Fibroblast of the conjunctiva (primary cell): ENCODE data around the gene SLC24A4.

Source experiments
- DNase-seq: peaks from one replicate; pipeline ENCODE4 v3.0.0-alpha.2; 2010; ENCODE audit warnings: low read depth

The SLC24A4 gene

GRCh38 chr14:92458136-92459029 lies 135.4 kb downstream of the SLC24A4 start:
- no peak for DNase-seq

- DNase-seq: no peak
These were observed 136.3 kb downstream of the SLC24A4 start for GRCh38 chr14:92459030-92459949.

- no peak for DNase-seq
These were observed 137.0 kb downstream of the SLC24A4 start for GRCh38 chr14:92459950-92460421.

- no peak for DNase-seq
These were observed 137.6 kb downstream of the SLC24A4 start for GRCh38 chr14:92460541-92460915.

GRCh38 chr14:92460916-92461579 lies 138.1 kb downstream of the SLC24A4 start:
- DNase-seq: no peak

GRCh38 chr14:92461891-92462290 lies 138.9 kb downstream of the SLC24A4 start:
- DNase-seq: no peak

GRCh38 chr14:92462568-92462967 lies 139.6 kb downstream of the SLC24A4 start:
- DNase-seq: no peak

- no peak for DNase-seq
These were observed 140.2 kb downstream of the SLC24A4 start for GRCh38 chr14:92463141-92463540.

- DNase-seq: no peak
These were observed 141.2 kb downstream of the SLC24A4 start for GRCh38 chr14:92464156-92464555.

- DNase-seq: no peak
These were observed 141.8 kb downstream of the SLC24A4 start for GRCh38 chr14:92464716-92465115.

- no peak for DNase-seq
These were observed 142.5 kb downstream of the SLC24A4 start for GRCh38 chr14:92465353-92466055.

- DNase-seq: no peak
These were observed 143.1 kb downstream of the SLC24A4 start for GRCh38 chr14:92466059-92466458.

GRCh38 chr14:92469515-92469914 lies 146.6 kb downstream of the SLC24A4 start:
- DNase-seq: no peak

- no peak for DNase-seq
These were observed 147.2 kb downstream of the SLC24A4 start for GRCh38 chr14:92470215-92470614.

GRCh38 chr14:92470811-92471210 lies 147.8 kb downstream of the SLC24A4 start:
- no peak for DNase-seq

- DNase-seq: no peak
These were observed 149.0 kb downstream of the SLC24A4 start for GRCh38 chr14:92471919-92472318.

GRCh38 chr14:92472860-92473259 lies 149.9 kb downstream of the SLC24A4 start:
- DNase-seq: no peak

GRCh38 chr14:92473261-92473968 lies 150.4 kb downstream of the SLC24A4 start:
- peak; percentile 43 for DNase-seq

GRCh38 chr14:92473969-92474535 lies 151.1 kb downstream of the SLC24A4 start:
- no peak for DNase-seq

- no peak for DNase-seq
These were observed 152.1 kb downstream of the SLC24A4 start for GRCh38 chr14:92475037-92475436.
